ENCODE measurements around the gene DDX24.

Gene DDX24

GRCh38 chr14:94031161-94031882, 49.7 kb downstream of the DDX24 start:
- DNase-seq (ENCODE audit: low spot score), result no peak

DNA sequence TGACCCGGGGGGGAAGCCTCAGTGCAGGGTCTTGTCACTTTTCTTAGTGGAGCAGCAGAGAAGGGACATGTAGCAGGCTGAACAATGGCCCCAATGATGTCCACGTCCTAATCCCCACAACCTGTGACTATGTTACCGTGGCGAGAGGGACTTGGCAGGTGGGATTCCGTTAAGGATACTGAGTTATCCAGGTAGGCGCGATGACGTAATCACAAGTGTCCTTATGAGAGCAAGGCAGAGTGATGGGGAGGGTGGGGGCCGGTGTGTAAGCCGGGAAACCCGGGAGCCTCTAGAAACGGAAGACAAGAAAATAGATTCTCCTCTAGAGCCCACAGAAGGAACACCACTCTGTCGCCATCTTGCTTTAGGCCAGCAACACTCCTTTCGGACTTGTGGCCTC, 50.4 kb downstream of the DDX24 start:
- no peak for DNase-seq (ENCODE audit: low spot score)

GRCh38 chr14:94029671-94030203, 51.3 kb downstream of the DDX24 start:
- no peak for DNase-seq (ENCODE audit: low spot score)

- no peak for DNase-seq (ENCODE audit: low spot score)
Observed at GRCh38 chr14:94029265-94029664, 51.7 kb downstream of the DDX24 start.

- DNase-seq (ENCODE audit: low spot score), result no peak
Observed at GRCh38 chr14:94028450-94028826, 52.6 kb downstream of the DDX24 start.

GRCh38 chr14:94027566-94028449, 53.2 kb downstream of the DDX24 start:
- no peak for DNase-seq (ENCODE audit: low spot score)

DNA sequence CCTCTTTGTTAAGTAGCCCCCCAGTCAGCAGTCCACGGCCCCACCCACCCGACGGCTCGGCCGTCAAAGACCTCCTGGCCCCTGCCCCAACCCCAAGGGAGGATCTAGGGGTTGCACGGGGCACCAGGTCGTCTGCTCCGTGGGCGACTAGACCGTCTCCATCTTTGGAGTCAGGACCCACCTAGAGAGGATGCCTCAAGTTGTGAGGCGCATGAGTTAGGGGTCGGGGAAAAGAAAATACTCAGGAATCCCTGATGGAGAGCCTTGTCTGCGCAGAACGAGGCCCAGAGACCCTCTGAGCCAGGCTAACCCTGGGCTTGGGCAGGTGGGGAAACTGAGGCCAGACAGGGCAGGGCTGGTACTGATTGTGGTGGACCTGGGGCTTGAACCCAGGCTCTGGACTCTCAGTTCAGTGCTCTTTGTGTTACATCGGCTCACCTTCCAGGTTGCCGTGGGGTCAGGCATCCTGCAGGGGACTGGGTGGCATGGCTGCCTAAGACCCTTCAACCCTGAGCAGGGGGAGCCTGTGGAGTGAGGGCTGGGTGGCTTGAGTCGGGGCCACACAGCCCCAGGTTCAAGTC, 54.0 kb downstream of the DDX24 start:
- no peak for DNase-seq (ENCODE audit: low spot score)

GRCh38 chr14:94026173-94026888, 54.7 kb downstream of the DDX24 start, which contains the start of gene OTUB2:
TSS of gene OTUB2 (plus strand) at chr14:94026340. CDS start at chr14:94026538, 198 bp downstream.
- DNase-seq (ENCODE audit: low spot score), result peak; percentile 100

DNA sequence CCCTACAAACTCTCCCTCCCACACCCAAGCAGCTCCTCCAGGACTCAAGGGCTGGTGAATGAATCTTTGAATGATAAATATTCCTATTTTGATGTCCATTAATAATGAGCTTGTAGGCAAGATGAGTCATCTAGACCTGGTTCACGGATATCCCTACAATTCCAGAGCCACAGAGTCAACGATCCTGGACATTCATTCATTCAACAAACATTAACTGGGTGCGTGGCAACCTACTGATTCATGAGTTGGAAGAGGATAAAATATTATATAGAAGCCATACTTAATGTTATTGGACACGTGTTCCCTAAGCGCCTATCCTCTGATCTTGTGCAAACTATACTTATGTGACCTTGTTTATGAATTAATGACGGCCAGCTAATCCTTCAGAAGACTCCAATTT, 55.3 kb downstream of the DDX24 start:
- no peak for DNase-seq (ENCODE audit: low spot score)

DNA sequence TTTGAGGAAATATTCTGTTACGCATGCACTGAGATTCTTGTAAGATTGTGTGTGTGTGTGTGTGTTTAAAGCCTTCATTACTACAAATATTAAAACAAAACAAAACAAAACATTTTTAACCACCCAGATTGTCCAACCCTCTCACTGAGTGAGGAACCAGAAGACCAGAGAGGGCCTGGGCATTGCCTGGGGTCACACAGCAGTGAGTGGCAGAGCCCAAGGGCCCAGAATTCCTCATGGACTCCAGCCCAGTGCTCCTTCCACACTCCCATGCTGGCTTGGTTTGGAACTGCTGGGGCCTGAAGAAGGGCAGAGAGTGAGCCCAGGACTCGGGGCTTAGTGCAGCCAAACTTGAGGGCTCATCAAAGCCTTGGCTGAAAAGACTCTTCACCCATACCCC, 56.5 kb downstream of the DDX24 start:
- DNase-seq (ENCODE audit: low spot score), result no peak

DNA sequence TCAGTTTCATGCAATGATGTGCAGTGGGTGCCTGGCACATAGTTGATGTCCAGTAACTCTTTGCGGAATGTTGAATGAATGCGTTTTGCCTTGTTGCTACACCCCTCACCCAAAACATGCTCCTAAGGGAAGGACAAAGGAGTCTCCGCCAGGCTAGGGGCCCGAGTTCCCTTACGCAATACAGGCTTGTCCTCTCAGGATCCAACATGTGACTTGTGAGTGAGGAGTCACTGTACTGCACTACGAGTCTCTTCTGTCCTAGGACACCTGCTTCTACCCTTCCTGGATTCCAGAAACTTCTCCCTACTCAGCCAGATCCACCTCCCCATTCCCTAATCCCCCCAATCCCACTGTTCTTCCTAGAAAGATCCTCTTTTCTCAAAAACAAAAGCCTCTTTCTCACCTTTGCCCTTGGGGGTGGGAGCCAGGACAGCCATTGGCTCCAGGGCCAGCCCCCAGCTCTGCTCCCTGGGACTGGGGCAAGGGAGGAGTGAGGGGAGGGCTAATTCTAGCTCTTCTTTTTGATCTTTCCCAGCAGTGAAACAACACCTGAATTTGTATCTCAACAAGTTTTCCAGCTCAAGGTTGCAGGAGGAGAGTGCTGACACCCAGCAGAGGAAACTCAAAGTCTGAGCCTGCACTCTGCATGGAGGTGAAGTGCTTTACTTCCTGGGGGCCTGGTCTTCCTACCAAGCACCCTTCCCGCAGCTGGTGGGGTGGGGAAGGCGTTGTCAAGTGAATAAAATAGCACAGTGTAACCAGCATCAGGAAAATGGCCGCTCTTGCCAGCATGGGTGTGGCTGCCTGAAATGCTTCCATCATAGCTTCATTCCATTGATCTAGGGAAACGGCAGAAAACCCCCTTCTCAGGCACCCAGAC, 58.2 kb downstream of the DDX24 start:
- DNase-seq (ENCODE audit: low spot score), result no peak

GRCh38 chr14:94021416-94022157, 59.4 kb downstream of the DDX24 start:
- DNase-seq (ENCODE audit: low spot score), result no peak

GRCh38 chr14:94021001-94021400, 60.0 kb downstream of the DDX24 start:
- DNase-seq (ENCODE audit: low spot score), result no peak

DNA sequence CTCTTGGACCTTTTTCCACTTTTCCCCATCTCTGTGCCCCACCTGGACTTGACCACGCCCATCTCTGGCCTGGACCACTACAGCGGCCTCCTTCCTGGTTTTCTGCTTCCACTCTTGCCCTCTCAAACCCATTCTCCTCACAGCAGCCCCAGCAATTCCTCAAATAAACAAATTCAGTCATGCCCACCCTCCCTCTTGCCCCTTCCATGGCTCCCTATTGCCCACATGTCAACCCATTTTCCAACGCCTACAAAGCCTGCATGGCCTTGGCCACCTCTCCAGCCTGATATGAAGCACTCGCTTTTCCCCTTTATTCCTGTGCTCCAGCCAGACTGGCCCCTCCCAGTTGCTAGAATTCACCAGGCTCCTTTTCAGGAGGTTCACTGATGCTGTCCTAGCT, 60.7 kb downstream of the DDX24 start:
- no peak for DNase-seq (ENCODE audit: low spot score)

DNA sequence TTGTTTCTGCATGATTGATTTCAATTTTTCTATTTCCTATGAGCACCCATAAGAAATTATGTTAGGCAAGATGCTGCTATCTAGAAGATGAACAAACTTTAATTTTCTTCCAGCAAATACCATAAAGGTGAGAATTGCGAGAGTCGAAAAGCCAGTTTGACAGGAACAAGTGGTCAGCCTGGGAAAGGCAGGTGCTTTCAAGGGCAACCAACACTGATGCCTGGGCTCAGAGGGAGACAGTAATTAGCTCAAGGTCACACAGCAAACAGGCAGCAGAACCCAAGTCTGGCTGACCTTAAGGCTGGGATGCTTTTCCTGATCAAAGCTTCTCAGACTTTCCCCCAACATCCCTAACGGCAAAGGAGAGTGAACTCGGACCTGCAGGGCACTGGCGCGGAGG, 61.7 kb downstream of the DDX24 start:
- DNase-seq (ENCODE audit: low spot score), result no peak

DNA sequence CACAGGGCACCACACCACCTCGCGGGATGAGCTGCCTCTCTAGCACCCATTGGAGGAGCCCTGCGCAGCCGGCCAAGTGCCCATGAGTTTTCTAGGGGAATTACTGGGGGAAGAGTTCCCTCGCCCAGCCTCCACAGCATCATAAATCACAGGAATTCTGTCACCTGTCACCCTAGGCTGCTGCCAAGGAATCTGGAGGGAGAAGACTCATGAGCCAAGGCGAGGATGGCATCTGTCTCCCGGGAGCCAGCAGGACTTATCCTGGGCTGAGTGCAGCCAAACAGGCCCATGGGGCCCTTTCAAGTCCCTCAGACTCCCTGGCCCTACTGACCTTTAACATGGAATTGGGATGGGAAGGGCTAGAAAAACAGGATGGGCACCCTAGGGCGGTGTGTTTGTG, 62.7 kb downstream of the DDX24 start:
- DNase-seq (ENCODE audit: low spot score), result no peak

GRCh38 chr14:94016446-94016976, 64.5 kb downstream of the DDX24 start:
- no peak for DNase-seq (ENCODE audit: low spot score)

DNA sequence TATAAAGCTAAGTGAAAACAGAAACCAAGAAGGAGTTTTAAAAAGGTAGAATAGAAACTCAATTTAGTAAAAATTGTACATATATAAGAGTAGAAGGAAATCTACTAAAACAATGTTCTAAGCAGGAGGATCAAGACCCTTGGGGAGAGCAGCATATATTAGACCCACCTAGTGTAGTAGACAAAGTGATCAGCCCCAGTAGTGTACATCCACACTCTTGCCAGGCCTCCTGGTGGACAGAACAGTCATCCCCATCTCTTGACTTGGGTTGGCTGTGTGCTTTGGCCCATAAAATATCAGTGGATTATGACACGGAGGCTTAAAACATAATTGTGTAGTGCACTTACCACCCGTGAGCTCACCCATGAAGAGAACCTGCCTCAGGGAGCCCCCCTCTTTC, 65.8 kb downstream of the DDX24 start:
- DNase-seq (ENCODE audit: low spot score), result no peak

DNA sequence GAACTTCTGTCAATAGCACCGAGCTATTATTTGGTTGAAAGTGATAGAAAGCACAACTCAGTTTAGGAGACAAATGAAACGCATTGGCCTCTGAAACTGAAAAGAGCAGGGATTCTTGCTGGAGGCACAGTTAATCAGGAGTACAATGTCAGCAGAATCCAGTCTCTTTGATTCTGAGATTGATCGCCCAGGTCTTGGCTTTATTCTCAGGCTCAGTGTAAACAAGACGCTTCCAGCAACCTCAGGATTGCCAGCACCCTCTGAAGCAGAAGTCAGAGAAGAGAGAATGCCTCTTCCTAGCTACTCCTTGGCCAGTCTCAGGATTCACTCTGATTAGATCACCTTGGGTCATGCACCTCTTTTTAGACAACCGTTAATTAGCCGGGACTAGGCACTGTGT, 66.6 kb downstream of the DDX24 start:
- no peak for DNase-seq (ENCODE audit: low spot score)

- peak; percentile 62 for DNase-seq (ENCODE audit: low spot score)
Observed at GRCh38 chr14:94011795-94012194, 69.2 kb downstream of the DDX24 start.

Measured in GM03348 (cell line).